ENCODE measurements around the gene KIF18B.

GRCh38 chr17:44967907-44968224 is 20.3 kb upstream of the KIF18B start:
- no peak for TF ChIP-seq EP300 (IDR thresholded peaks at IDR 0.05; ENCODE audit: borderline replicate concordance)
- TF ChIP-seq FOXM1 (IDR thresholded peaks at IDR 0.05; ENCODE audit: borderline replicate concordance, low read depth): no peak
- no peak for TF ChIP-seq REST (IDR thresholded peaks at IDR 0.05; ENCODE audit: low read depth)
- no peak for TF ChIP-seq CEBPB (IDR thresholded peaks at IDR 0.05)
- no peak for TF ChIP-seq TAF1 (IDR thresholded peaks at IDR 0.05; ENCODE audit: low read depth)
- TF ChIP-seq MAX (IDR thresholded peaks at IDR 0.05): no peak; the same call in 1 of the 2 replicates
- no peak for TF ChIP-seq YY1 (IDR thresholded peaks at IDR 0.05; ENCODE audit: low read depth)
- no peak for TF ChIP-seq TCF12 (IDR thresholded peaks at IDR 0.05; ENCODE audit: low read depth)

Measured in Ishikawa (cell line).